Esophagus squamous epithelium (tissue), 5 donors: Measurements from ENCODE around the gene FXYD5. TPM values are rescaled to one million over a fixed set of nuclear protein-coding genes. Genes with fewer than 3 reads are reported as not detected.
"Not testable (repeated sequence)": the region's sequence is repeated elsewhere in the genome, so short reads cannot be mapped to it uniquely, and the experiment has no call there.

ENCODE experiments used
- DNase-seq: peaks from one replicate; lab custom pipeline; 2025; lab: John Stamatoyannopoulos, UW
- H3K27ac ChIP-seq, 4 donors: fragments of 200-600 bp; sonication (generic); one replicate each; pipeline ENCODE4 v1.5.1; 2016 to 2019; ENCODE audit warnings: mild to moderate bottlenecking in 1 of 4
- H3K27me3 ChIP-seq, 4 donors: fragments of 200-600 bp; sonication (generic); 1 replicate in 3 of 4; 2 replicates in 1 of 4; pipeline versions ENCODE4 v1.5.1 to v1.6.0; 2017 to 2021; ENCODE audit warnings: antibody characterized with exemption in 1 of 4
- H3K36me3 ChIP-seq, 3 donors: fragments of 200-600 bp; sonication (generic); one replicate each; pipeline ENCODE4 v1.5.1; 2016 to 2019
- H3K4me1 ChIP-seq, 3 donors: fragments of 200-600 bp; sonication (generic); one replicate each; pipeline ENCODE4 v1.5.1; 2017 to 2019
- H3K4me3 ChIP-seq, 4 donors: fragments of 200-600 bp; sonication (generic); 1 replicate in 3 of 4; 2 replicates in 1 of 4; pipeline ENCODE4 v1.5.1; 2016 to 2019; ENCODE audit warnings: mild to moderate bottlenecking in 2 of 4, moderate library complexity in 1 of 4
- H3K9me3 ChIP-seq, 3 donors: fragments of 200-600 bp; sonication (generic); one replicate each; pipeline ENCODE4 v1.5.1; 2016 to 2019
- CTCF ChIP-seq, 6 experiments: fragments of 450-650 bp in 4 of 6; fragments of 200-600 bp in 2 of 6; sonication (generic) in 2 of 6; IDR thresholded peaks; one replicate each; pipeline ENCODE4 v1.5.1; 2016 to 2019; ENCODE audit warnings: antibody characterized with exemption in 6 of 6, mild to moderate bottlenecking in 4 of 6, moderate library complexity in 4 of 6
- POLR2A ChIP-seq, 4 donors: fragments of 450-650 bp; IDR thresholded peaks; one replicate each; pipeline ENCODE4 v1.6.1; 2017; ENCODE audit warnings: antibody characterized with exemption in 4 of 4, mild to moderate bottlenecking in 4 of 4, moderate library complexity in 3 of 4
- WGBS, 2 donors: methylation state at CpG; one replicate each; pipeline ENCODE4 v1.1.5; 2018; 5-methylcytosine and 5-hydroxymethylcytosine counted together
- intact Hi-C: fragments of 100-400 bp; cut with DNase I; formaldehyde crosslinking; loops from one replicate; pipeline ENCODE4 v1.15.0; 2022
- total RNA-seq, 4 donors: library from RNA; depleted of rRNA; stranded (reverse); fragments of >200 nt; gene quantifications; one replicate each; pipeline ENCODE4 v1.1.0, GENCODE V29; 2016
- donor health status: DM: yes; HTN: yes; CAD: no.

FXYD5 gene
- total RNA-seq, 4 donors from 2014 or later: 39.3 to 146 (median 45.7) TPM

- Histone ChIP-seq H3K27ac (peak overlapping the region in 2 of 4 donors; percentile 64 to 93), H3K4me1 (peaks cover 23 to 50% (median 37%) of the 10 kb centered on the region in 3 donors), H3K4me3 (no peak overlapping the region), H3K27me3 (no peaks in the 10 kb centered on the region), H3K9me3 (no peaks in the 10 kb centered on the region), H3K36me3 (no peaks in the 10 kb centered on the region)
- 82 to 91% methylated on average over 8 to 9 of the region's 9 CpGs for WGBS, 2 donors
- intact Hi-C loops: no loop called here
- DNase-seq: no peak
- TF ChIP-seq CTCF (IDR thresholded peaks at IDR 0.05) (no peak), POLR2A (IDR thresholded peaks at IDR 0.05) (no peak)
These were observed 26.0 kb upstream of the FXYD5 start for GRCh38 chr19:35128398-35129057.

- not testable (repeated sequence) for H3K27ac ChIP-seq
These were observed 24.7 kb upstream of the FXYD5 start for GRCh38 chr19:35129724-35130274.

GRCh38 chr19:35130761-35131720, 23.5 kb upstream of the FXYD5 start:
- DNase-seq: no peak
- no peaks in the 10 kb centered on the region for H3K36me3 ChIP-seq
- H3K9me3 ChIP-seq: no peaks in the 10 kb centered on the region
- peak overlapping the region in 1 of 4 donors; percentile 4 for H3K4me3 ChIP-seq
- H3K4me1 ChIP-seq: peaks cover 3 to 37% (median 15%) of the 10 kb centered on the region in 3 donors
- TF ChIP-seq CTCF (IDR thresholded peaks at IDR 0.05) (no peak), POLR2A (IDR thresholded peaks at IDR 0.05) (no peak)
- H3K27me3 ChIP-seq: no peaks in the 10 kb centered on the region
- intact Hi-C loops: no loop called here
- 69 to 72% methylated on average over 9 to 17 of the region's 31 CpGs for WGBS, 2 donors
- H3K27ac ChIP-seq: no peak overlapping the region

More at GRCh38 chr19:35129724-35130274, 24.7 kb upstream of the FXYD5 start:
- H3K27me3 ChIP-seq, H3K9me3 ChIP-seq, intact Hi-C loops, DNase-seq, H3K36me3 ChIP-seq, H3K4me3 ChIP-seq: not testable (repeated sequence)
- WGBS, 2 donors: 69 to 73% methylated on average over 14 of the region's 14 CpGs
- H3K4me1 ChIP-seq: peaks cover 13 to 38% (median 27%) of the 10 kb centered on the region in 3 donors

GRCh38 chr19:35132254-35132653, 22.3 kb upstream of the FXYD5 start:
- intact Hi-C loops: no loop called here
- no peak for TF ChIP-seq CTCF (IDR thresholded peaks at IDR 0.05)
- no peak for TF ChIP-seq POLR2A (IDR thresholded peaks at IDR 0.05)
- no peak overlapping the region for H3K4me3 ChIP-seq
- no peaks in the 10 kb centered on the region for H3K9me3 ChIP-seq
- no peaks in the 10 kb centered on the region for H3K36me3 ChIP-seq
- H3K27me3 ChIP-seq: no peaks in the 10 kb centered on the region
- H3K27ac ChIP-seq: no peak overlapping the region
- no peak for DNase-seq
- H3K4me1 ChIP-seq: peaks cover 0 to 37% (median 16%) of the 10 kb centered on the region in 3 donors

- DNase-seq: no peak
- peaks cover 0 to 40% (median 20%) of the 10 kb centered on the region in 3 donors for H3K4me1 ChIP-seq
- H3K27me3 ChIP-seq: no peaks in the 10 kb centered on the region
- H3K36me3 ChIP-seq: no peaks in the 10 kb centered on the region
- H3K4me3 ChIP-seq: peak overlapping the region in 3 of 4 donors; percentile 25 to 51 (median 39)
- WGBS, 2 donors: 67 to 84% methylated on average over 5 to 11 of the region's 11 CpGs
- H3K9me3 ChIP-seq: no peaks in the 10 kb centered on the region
- intact Hi-C loops: no loop called here
- no peak for TF ChIP-seq CTCF (IDR thresholded peaks at IDR 0.05)
- TF ChIP-seq POLR2A (IDR thresholded peaks at IDR 0.05): no peak
- peak overlapping the region in 3 of 4 donors; percentile 76 to 93 (median 92) for H3K27ac ChIP-seq
These were observed 20.7 kb upstream of the FXYD5 start for GRCh38 chr19:35133826-35134225.
